ENCODE measurements around the gene CELF2. TPM values are rescaled to one million over a fixed set of nuclear protein-coding genes. Genes with fewer than 3 reads are reported as not detected.

CELF2 gene
- total RNA-seq, 1 donor from 2014 or later: 54.3 TPM

DNA sequence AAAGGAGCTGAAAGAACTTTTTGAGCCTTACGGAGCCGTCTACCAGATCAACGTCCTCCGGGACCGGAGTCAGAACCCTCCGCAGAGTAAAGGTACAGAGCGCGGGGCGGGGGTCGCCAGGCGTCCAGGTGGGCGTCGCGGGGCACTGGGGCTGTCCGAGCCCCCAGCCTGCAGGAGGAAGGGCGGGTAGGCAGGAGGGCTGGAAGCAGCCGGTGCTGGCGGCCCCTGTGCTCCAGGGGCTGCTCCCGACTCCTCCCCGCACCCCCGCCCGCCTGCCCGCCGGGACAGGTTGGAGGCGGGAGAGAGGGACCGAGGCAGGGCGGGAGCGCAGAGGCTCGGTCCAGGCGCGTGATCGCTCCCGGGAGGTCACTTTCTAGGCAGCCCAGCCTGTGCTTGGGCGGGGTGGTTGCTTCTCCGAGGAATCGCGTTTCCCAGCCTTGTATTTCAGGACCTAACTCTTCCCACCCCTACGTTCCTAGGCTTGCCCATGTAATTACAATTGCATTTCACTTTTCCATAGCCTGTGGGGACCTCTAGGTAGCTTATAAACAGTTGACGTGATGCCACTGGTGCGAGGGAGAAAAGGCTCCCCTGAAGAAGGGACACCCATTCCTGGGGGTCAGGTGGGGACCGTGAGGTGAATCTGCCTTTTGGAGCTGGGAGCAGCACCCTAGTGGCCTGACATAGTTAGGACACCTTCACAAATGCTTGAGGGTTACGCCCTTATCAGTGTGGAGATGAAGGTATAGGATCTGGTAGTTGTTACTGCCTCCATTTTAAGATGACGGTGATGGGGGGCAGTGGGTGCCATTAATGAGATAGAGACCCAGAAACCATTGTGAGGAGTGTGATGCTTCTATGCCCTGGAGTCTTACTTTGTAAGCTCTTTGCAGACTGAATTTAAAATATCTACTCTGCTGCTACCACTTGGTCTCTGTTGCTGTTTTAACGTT lies 148.2 kb downstream of the CELF2 start:
- peak overlapping the region; percentile 86 for H3K27ac ChIP-seq
- intact Hi-C loops (cut with DNase I): no loop called here
- no peak for DNase-seq (ENCODE audit: extremely low spot score in 2 of 2)
- TF ChIP-seq CTCF (IDR thresholded peaks at IDR 0.05) (peak in 1 of 3 experiments; percentile 25), POLR2A (IDR thresholded peaks at IDR 0.05) (no peak), POLR2AphosphoS5 (IDR thresholded peaks at IDR 0.05; ENCODE audit: insufficient read depth in 1 of 2, low read depth in 1 of 2) (peak in 1 of 2 donors; percentile 55)
- H3K27me3 ChIP-seq: no peaks in the 10 kb centered on the region
- no peaks in the 10 kb centered on the region for H3K9me3 ChIP-seq
- peak overlapping the region; percentile 61 to 66 for H3K4me3 ChIP-seq
- H3K4me1 ChIP-seq: peaks cover 20% of the 10 kb centered on the region
- no peaks in the 10 kb centered on the region for H3K36me3 ChIP-seq

DNA sequence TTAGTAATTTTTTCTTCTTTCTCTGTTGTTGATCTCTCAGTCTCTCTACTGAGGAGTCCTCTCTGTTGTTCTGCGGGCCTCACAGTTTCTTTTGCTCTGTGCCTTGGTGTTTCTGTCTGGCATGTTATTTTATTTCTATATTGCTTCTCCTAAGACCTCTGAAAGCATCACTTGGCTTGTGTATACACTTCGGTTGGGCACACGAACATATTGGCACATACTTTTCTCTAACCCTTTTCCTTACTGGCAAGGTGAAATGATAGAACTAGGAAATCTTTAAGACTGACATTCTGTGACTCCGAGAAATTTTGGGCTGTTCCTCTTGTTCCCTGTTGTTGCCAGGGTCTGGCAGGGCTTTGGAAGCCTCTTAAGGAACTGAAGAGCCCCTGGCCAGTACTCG lies 148.9 kb downstream of the CELF2 start:
- no peaks in the 10 kb centered on the region for H3K9me3 ChIP-seq
- no peaks in the 10 kb centered on the region for H3K27me3 ChIP-seq
- no peak for DNase-seq (ENCODE audit: extremely low spot score in 2 of 2)
- intact Hi-C loops (cut with DNase I): no loop called here
- peaks cover 20% of the 10 kb centered on the region for H3K4me1 ChIP-seq
- no peak for TF ChIP-seq POLR2A (IDR thresholded peaks at IDR 0.05)
- no peak for TF ChIP-seq POLR2AphosphoS5 (IDR thresholded peaks at IDR 0.05; ENCODE audit: insufficient read depth in 1 of 2, low read depth in 1 of 2)
- no peak for TF ChIP-seq CTCF (IDR thresholded peaks at IDR 0.05)
- peak overlapping the region; percentile 61 to 66 for H3K4me3 ChIP-seq
- H3K36me3 ChIP-seq: no peaks in the 10 kb centered on the region
- peak overlapping the region; percentile 86 for H3K27ac ChIP-seq

GRCh38 chr10:11167233-11167966 lies 149.7 kb downstream of the CELF2 start:
- Histone ChIP-seq H3K4me3 (peak overlapping the region in 1 of 2 donors; percentile 66), H3K27ac (peak overlapping the region; percentile 86), H3K27me3 (no peaks in the 10 kb centered on the region), H3K4me1 (peaks cover 20% of the 10 kb centered on the region), H3K36me3 (no peaks in the 10 kb centered on the region), H3K9me3 (no peaks in the 10 kb centered on the region)
- TF ChIP-seq CTCF (IDR thresholded peaks at IDR 0.05) (no peak), POLR2AphosphoS5 (IDR thresholded peaks at IDR 0.05; ENCODE audit: insufficient read depth in 1 of 2, low read depth in 1 of 2) (no peak)
- DNase-seq (ENCODE audit: extremely low spot score in 2 of 2): no peak
- intact Hi-C loops (cut with DNase I): no loop called here

- Histone ChIP-seq H3K27me3 (no peaks in the 10 kb centered on the region), H3K4me1 (peaks cover 20% of the 10 kb centered on the region), H3K36me3 (no peaks in the 10 kb centered on the region), H3K9me3 (no peaks in the 10 kb centered on the region), H3K27ac (peak overlapping the region; percentile 13), H3K4me3 (peak overlapping the region in 1 of 2 donors; percentile 66)
- intact Hi-C loops (cut with DNase I): no loop called here
- TF ChIP-seq CTCF (IDR thresholded peaks at IDR 0.05) (no peak), POLR2AphosphoS5 (IDR thresholded peaks at IDR 0.05; ENCODE audit: insufficient read depth in 1 of 2, low read depth in 1 of 2) (no peak), POLR2A (IDR thresholded peaks at IDR 0.05) (no peak)
- DNase-seq (ENCODE audit: extremely low spot score in 2 of 2): no peak
Observed at GRCh38 chr10:11168423-11169090, 150.9 kb downstream of the CELF2 start.

Data from vagina (tissue), 2 donors.